Fibroblast of villous mesenchyme (primary cell): ENCODE data around the gene C15orf39. TPM values are rescaled to one million over a fixed set of nuclear protein-coding genes. Genes with fewer than 3 reads are reported as not detected.
"Not testable (repeated sequence)": the region's sequence is repeated elsewhere in the genome, so short reads cannot be mapped to it uniquely, and the experiment has no call there.

ENCODE experiments used
- DNase-seq: peaks from one replicate; pipeline ENCODE4 v3.0.0-alpha.2; 2010; ENCODE audit warnings: low read depth
- H3K4me3 ChIP-seq: 2 replicates; pipeline ENCODE4 v1.5.1; 2011; ENCODE audit warnings: low read depth, mild to moderate bottlenecking, low read length
- total RNA-seq: library from RNA; depleted of rRNA; stranded (reverse); fragments of >200 nt; gene quantifications from 2 replicates; pipeline ENCODE4 v1.2.3, GENCODE V29; 2012
- TF ChIP-seq, protein P1 (sequence below): IDR thresholded peaks from 2 replicates; pipeline ENCODE4 v1.5.1; 2012; ENCODE audit warnings: low read depth, mild to moderate bottlenecking, low read length; ENCODE audit not compliant: insufficient read depth

Gene C15orf39
- total RNA-seq, 1 donor: 9.1 TPM

GRCh38 chr15:75233504-75234190, 32.0 kb downstream of the C15orf39 start:
- TF ChIP-seq, protein P1, sequence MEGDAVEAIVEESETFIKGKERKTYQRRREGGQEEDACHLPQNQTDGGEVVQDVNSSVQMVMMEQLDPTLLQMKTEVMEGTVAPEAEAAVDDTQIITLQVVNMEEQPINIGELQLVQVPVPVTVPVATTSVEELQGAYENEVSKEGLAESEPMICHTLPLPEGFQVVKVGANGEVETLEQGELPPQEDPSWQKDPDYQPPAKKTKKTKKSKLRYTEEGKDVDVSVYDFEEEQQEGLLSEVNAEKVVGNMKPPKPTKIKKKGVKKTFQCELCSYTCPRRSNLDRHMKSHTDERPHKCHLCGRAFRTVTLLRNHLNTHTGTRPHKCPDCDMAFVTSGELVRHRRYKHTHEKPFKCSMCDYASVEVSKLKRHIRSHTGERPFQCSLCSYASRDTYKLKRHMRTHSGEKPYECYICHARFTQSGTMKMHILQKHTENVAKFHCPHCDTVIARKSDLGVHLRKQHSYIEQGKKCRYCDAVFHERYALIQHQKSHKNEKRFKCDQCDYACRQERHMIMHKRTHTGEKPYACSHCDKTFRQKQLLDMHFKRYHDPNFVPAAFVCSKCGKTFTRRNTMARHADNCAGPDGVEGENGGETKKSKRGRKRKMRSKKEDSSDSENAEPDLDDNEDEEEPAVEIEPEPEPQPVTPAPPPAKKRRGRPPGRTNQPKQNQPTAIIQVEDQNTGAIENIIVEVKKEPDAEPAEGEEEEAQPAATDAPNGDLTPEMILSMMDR: no peak
- no peak overlapping the region for H3K4me3 ChIP-seq
- no peak for DNase-seq

- no peak overlapping the region for H3K4me3 ChIP-seq
- TF ChIP-seq, protein P1: no peak
- no peak for DNase-seq
These were observed 32.6 kb downstream of the C15orf39 start for GRCh38 chr15:75234191-75234810.

DNA sequence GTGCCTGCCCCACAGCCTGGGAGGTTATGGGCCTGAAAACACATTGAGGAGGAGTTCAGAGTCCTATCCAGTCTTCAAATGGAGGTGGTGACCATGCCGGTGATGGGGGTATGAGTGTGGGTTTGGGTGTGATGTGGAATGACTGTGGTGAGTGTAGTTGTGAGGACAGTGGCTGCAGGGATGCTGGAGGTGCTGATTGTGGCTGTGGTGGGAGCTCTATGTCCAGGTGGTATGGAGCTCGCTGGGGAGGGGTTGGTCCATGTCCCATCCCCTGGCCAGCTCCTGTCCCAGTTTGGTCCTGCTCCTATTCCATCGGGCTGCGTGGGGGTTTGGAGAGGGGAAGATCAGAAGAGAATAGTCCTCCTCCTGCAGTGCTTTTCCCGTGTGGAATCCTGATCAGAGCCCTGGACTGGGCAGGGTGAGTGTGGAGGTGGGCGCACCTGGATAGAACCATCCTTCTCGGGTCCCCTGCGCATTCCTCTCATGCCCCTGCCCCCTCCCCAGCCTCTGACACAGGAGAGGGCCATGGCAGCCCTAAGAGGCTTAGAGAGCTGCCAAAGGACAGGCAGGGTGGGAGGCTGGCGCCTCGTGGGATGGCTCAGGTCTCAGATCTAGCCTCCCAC, 33.5 kb downstream of the C15orf39 start:
- no peak overlapping the region for H3K4me3 ChIP-seq
- TF ChIP-seq, protein P1: no peak
- DNase-seq: no peak

DNA sequence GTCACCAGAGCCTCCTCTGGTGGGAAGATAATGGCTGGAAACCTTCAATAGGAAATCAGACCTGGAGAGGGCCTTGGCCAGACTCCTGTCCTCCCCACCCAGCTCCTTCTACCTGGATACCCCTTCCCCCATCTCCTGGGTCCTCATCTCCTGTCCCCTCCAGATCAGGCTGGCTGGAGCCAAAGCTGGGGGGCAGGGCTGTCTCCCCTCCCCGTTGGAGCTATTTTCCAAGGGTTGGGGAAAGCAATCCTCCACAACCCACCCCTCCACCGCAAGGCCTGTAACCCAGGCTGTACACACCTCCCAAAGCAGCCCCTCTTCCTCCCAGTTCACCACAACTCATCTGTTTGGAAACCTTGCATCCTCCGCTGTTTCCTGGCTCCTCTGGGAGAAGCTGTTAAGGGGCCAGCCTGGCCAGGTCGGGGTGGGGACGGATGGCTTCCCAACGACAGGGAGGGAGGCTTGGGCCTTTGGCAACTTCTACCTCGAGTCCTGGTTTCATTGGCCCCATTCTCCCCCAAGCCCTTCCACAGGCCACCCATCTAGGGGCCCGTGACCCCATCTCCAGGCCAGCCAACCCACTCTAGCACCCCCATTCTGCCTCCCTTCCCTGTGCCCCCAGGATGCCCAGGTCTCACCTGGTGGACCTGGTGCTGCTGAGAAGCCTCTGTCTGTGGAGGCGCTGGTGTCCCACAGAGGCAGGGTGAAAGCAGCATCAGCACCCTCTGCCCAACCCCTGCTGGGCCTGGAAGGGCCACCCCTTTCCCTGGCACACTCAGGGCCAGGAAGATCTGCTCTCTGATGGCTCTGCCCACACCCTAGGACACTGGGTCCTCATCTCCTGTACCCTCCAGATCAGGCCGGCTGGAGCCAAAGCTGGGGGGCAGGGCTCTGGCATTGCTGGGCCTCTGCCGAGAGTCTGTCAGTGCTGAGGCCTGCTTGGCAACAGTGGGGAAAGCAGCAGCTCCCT, 34.4 kb downstream of the C15orf39 start:
- H3K4me3 ChIP-seq: no peak overlapping the region
- no peak for DNase-seq
- TF ChIP-seq, protein P1: no peak

DNA sequence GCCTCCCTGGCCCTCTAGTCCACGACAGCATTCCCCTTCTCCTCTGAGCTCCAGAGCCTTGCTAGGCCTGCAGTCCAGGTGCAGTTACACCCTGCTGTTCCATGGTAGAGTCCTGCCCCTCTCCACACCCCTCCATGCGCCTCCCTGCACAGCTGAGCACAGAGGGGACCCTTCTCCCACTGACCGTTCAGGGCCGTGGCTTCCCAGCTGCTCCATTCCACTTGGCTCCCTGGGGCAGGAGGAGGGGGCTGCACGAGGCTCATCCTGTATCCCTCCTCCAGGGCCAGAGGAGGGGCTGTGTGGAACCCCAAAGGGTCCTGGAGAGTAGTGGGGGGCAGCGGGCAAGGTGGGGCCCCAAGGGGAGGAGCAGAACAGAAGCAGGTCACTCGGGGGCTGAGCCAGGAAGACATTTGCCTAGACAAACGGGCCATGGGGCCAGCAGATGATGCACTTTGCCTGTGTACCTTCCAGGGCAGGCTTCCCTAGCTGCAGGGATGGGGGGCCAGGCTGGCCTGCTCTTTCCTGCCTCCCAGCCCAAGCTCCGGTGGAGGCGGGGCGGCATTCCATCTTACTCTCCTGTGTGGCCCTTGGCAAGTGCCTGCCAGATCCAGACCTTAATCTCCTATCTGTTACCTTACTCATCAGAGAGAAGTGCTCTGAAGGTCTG, 35.8 kb downstream of the C15orf39 start:
- TF ChIP-seq, protein P1: no peak
- DNase-seq: no peak
- no peak overlapping the region for H3K4me3 ChIP-seq

DNA sequence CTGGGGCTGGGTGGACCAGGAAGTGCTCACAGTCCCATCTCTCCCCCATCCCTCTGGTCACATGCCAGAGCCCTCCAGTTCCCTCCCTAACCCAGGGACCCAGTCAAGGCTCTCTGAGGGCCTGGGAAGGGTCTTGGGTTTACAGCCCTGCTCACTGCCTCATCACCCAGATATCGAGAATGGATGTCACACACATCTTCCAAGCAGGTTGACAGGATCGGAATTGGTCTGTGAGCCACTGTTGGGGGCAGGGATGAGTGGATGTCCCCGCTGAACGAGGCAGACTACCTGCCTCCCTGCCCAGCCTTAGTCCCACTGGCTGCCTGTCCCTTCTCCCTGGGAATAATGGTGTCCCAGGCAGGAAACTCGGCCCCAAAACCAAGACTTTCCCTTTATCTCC, 36.5 kb downstream of the C15orf39 start:
- TF ChIP-seq, protein P1: no peak
- H3K4me3 ChIP-seq: no peak overlapping the region
- DNase-seq: no peak

GRCh38 chr15:75245741-75246140, 44.1 kb downstream of the C15orf39 start:
- not testable (repeated sequence) for DNase-seq, H3K4me3 ChIP-seq

- not testable (repeated sequence) for DNase-seq, H3K4me3 ChIP-seq
These were observed 47.3 kb downstream of the C15orf39 start for GRCh38 chr15:75248991-75249390.
